ENCODE data around the gene PCSK5.

GRCh38 chr9:76352026-76352620 lies 461.6 kb downstream of the PCSK5 start:
- TF ChIP-seq EZH2phosphoT487 (conservative IDR thresholded peaks at IDR 0.05; ENCODE audit: low read length) = no peak
- TF ChIP-seq CTCF (IDR thresholded peaks at IDR 0.05; ENCODE audit: insufficient read depth, low read length, poor library complexity, severe bottlenecking) = no peak
